SK-N-SH (cell line): ENCODE measurements around the gene TMEM184A.

Experiments
- CTCF ChIP-seq: fragments of 200-600 bp; sonication (generic); IDR thresholded peaks from 2 replicates; pipeline ENCODE4 v1.6.1; 2017; ENCODE audit warnings: antibody characterized with exemption, mild to moderate bottlenecking, moderate library complexity
- EP300 ChIP-seq, 2 experiments: IDR thresholded peaks; 2 replicates each; pipeline versions ENCODE4 v1.4.0 to v1.6.1; 2012; ENCODE audit warnings: borderline replicate concordance in 1 of 2, low read depth in 1 of 2, low read length in 1 of 2
- NRF1 ChIP-seq: IDR thresholded peaks from 2 replicates; pipeline ENCODE4 v1.6.1; 2012; ENCODE audit warnings: low read depth, mild to moderate bottlenecking, low read length
- TCF12 ChIP-seq: IDR thresholded peaks from 2 replicates; pipeline ENCODE4 v1.4.0; 2012

GRCh38 chr7:1535100-1535458, 20.9 kb downstream of the TMEM184A start:
- TF ChIP-seq EP300 (IDR thresholded peaks at IDR 0.05; ENCODE audit: borderline replicate concordance in 1 of 2, low read depth in 1 of 2, low read length in 1 of 2): no peak
- TF ChIP-seq TCF12: no peak
- TF ChIP-seq CTCF: no peak
- TF ChIP-seq NRF1: no peak
